Transverse colon (tissue), 4 donors: ENCODE data around the gene C12orf42. TPM values are rescaled to one million over a fixed set of nuclear protein-coding genes. Genes with fewer than 3 reads are reported as not detected.

Source experiments
- DNase-seq: peaks from one replicate; pipeline ENCODE4 v3.0.0-alpha.2; 2019
- H3K27ac ChIP-seq, 4 donors: fragments of 200-600 bp; sonication (generic); 2 replicates each; pipeline ENCODE4 v1.5.1; 2016 to 2018; ENCODE audit warnings: inconsistent platforms in 4 of 4
- H3K27me3 ChIP-seq: fragments of 200-600 bp; sonication (generic); 2 replicates; pipeline ENCODE4 v1.5.1; 2017; ENCODE audit warnings: inconsistent platforms
- H3K36me3 ChIP-seq, 4 donors: fragments of 200-600 bp; sonication (generic); 2 replicates each; pipeline ENCODE4 v1.5.1; 2017 to 2019; ENCODE audit warnings: inconsistent platforms in 4 of 4
- H3K4me1 ChIP-seq, 4 donors: fragments of 200-600 bp; sonication (generic); 2 replicates each; pipeline ENCODE4 v1.5.1; 2017 to 2020; ENCODE audit warnings: inconsistent platforms in 4 of 4
- H3K4me3 ChIP-seq, 4 donors: fragments of 200-600 bp; sonication (generic); 1 replicate in 1 of 4; 2 replicates in 3 of 4; pipeline versions ENCODE4 v1.5.1 to v1.6.1; 2017 to 2019; ENCODE audit warnings: inconsistent platforms in 4 of 4
- H3K9me3 ChIP-seq, 2 donors: fragments of 200-600 bp; sonication (generic); 2 replicates each; pipeline ENCODE4 v1.5.1; 2017 to 2019; ENCODE audit warnings: inconsistent platforms in 2 of 2
- EP300 ChIP-seq: sonication (generic); formaldehyde crosslinking; IDR thresholded peaks from one replicate; pipeline ENCODE4 v1.6.1; 2017; ENCODE audit warnings: antibody characterized with exemption, low read depth
- POLR2A ChIP-seq: fragments of 450-650 bp; IDR thresholded peaks from one replicate; pipeline ENCODE4 v1.6.1; 2016; ENCODE audit warnings: antibody characterized with exemption, mild to moderate bottlenecking, moderate library complexity
- POLR2AphosphoS5 ChIP-seq, 3 donors: sonication (generic); formaldehyde crosslinking; IDR thresholded peaks; one replicate each; pipeline ENCODE4 v1.6.1; 2016; ENCODE audit warnings: antibody characterized with exemption in 3 of 3
- WGBS, 2 donors: methylation state at CpG; one replicate each; pipeline ENCODE4 v1.1.5; 2018; ENCODE audit warnings: low coverage in 1 of 2; 5-methylcytosine and 5-hydroxymethylcytosine counted together
- in situ Hi-C, 4 donors: fragments of 200-750 bp; cut with MboI; loops; one replicate each; pipeline versions ENCODE4 v1.15.0 to v1.15.1; 2017; ENCODE audit warnings: low sequenced_read_pairs in 3 of 4, low pct_ligation_motif_present in 1 of 4, low pct_unique_long_range_greater_than_20kb in 1 of 4
- intact Hi-C: fragments of 100-400 bp; cut with DNase I; formaldehyde crosslinking; loops from one replicate; pipeline ENCODE4 v1.15.1; 2023; ENCODE audit warnings: low total_unique reads
- total RNA-seq, 4 donors: library from RNA; depleted of rRNA; stranded (reverse); fragments of >200 nt; gene quantifications; one replicate each; pipeline ENCODE4 v1.1.0, GENCODE V29; 2016
- TF ChIP-seq, protein P1 (sequence below), 5 experiments: fragments of 200-600 bp in 3 of 5; fragments of 450-650 bp in 2 of 5; sonication (generic) in 3 of 5; IDR thresholded peaks; 1 replicate in 2 of 5; 2 replicates in 3 of 5; pipeline ENCODE4 v1.5.1; 2016 to 2017; ENCODE audit warnings: antibody characterized with exemption in 5 of 5, inconsistent platforms in 3 of 5, mild to moderate bottlenecking in 2 of 5, moderate library complexity in 1 of 5

The C12orf42 gene
- total RNA-seq, 4 donors from 2014 or later: 0.79 to 43.4 TPM; not detected in 2

- H3K4me1 ChIP-seq: no peaks in the 10 kb centered on the region
- 53 to 69% methylated on average over 2 of the region's 2 CpGs for WGBS, 2 donors
- in situ Hi-C loops: no loop called here
- H3K27me3 ChIP-seq: no peaks in the 10 kb centered on the region
- no peaks in the 10 kb centered on the region for H3K36me3 ChIP-seq
- no peak for DNase-seq
- H3K9me3 ChIP-seq: peaks cover 0 to 3% of the 10 kb centered on the region in 2 donors
- H3K27ac ChIP-seq: no peak overlapping the region
- intact Hi-C loops: no loop called here
- no peak overlapping the region for H3K4me3 ChIP-seq
- TF ChIP-seq, protein P1, sequence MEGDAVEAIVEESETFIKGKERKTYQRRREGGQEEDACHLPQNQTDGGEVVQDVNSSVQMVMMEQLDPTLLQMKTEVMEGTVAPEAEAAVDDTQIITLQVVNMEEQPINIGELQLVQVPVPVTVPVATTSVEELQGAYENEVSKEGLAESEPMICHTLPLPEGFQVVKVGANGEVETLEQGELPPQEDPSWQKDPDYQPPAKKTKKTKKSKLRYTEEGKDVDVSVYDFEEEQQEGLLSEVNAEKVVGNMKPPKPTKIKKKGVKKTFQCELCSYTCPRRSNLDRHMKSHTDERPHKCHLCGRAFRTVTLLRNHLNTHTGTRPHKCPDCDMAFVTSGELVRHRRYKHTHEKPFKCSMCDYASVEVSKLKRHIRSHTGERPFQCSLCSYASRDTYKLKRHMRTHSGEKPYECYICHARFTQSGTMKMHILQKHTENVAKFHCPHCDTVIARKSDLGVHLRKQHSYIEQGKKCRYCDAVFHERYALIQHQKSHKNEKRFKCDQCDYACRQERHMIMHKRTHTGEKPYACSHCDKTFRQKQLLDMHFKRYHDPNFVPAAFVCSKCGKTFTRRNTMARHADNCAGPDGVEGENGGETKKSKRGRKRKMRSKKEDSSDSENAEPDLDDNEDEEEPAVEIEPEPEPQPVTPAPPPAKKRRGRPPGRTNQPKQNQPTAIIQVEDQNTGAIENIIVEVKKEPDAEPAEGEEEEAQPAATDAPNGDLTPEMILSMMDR (IDR thresholded peaks at IDR 0.05): no peak
- TF ChIP-seq POLR2A (no peak), POLR2AphosphoS5 (IDR thresholded peaks at IDR 0.05) (no peak), EP300 (no peak)
Measured at GRCh38 chr12:103423516-103423910, 72.3 kb downstream of the C12orf42 start.

GRCh38 chr12:103422746-103423515 is 72.8 kb downstream of the C12orf42 start:
- Histone ChIP-seq H3K4me3 (no peak overlapping the region), H3K27ac (no peak overlapping the region), H3K9me3 (peaks cover 0 to 3% of the 10 kb centered on the region in 2 donors), H3K27me3 (no peaks in the 10 kb centered on the region), H3K36me3 (no peaks in the 10 kb centered on the region), H3K4me1 (no peaks in the 10 kb centered on the region)
- TF ChIP-seq POLR2A: no peak
- TF ChIP-seq EP300: no peak
- TF ChIP-seq, protein P1 (IDR thresholded peaks at IDR 0.05): no peak
- TF ChIP-seq POLR2AphosphoS5 (IDR thresholded peaks at IDR 0.05): no peak
- 71 to 85% methylated on average over 2 to 4 of the region's 4 CpGs for whole genome bisulfite sequencing, 2 donors
- no peak for DNase-seq
- intact Hi-C loops (no loop called here), in situ Hi-C loops (no loop called here)

DNA sequence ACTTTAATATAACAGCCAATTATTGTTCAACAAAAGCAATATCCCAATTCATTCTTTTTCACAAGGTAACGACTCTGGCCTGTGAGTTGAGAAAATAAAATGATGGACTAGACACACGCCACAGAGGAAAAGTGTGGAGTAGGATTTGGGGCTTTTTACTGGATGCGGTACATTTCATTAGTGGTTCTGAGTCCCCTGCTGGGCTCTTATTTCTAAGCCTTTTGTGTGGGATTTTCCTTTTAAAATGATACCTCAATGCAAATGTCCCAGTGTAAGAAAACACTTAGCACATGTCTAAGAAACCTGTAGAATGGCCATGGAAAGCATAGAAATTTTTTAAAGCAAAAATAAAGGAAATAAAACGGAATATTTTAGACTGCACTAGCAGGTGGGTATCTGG is 73.4 kb downstream of the C12orf42 start:
- no peak for TF ChIP-seq POLR2A
- no peak for TF ChIP-seq EP300
- TF ChIP-seq, protein P1 (IDR thresholded peaks at IDR 0.05): no peak
- TF ChIP-seq POLR2AphosphoS5 (IDR thresholded peaks at IDR 0.05): no peak
- H3K27ac ChIP-seq: no peak overlapping the region
- intact Hi-C loops (no loop called here), in situ Hi-C loops (no loop called here)
- no peak for DNase-seq
- no peaks in the 10 kb centered on the region for H3K4me1 ChIP-seq
- H3K9me3 ChIP-seq: no peaks in the 10 kb centered on the region
- no peaks in the 10 kb centered on the region for H3K27me3 ChIP-seq
- 84 to 85% methylated on average over 4 of the region's 4 CpGs for WGBS, 2 donors
- no peaks in the 10 kb centered on the region for H3K36me3 ChIP-seq
- no peak overlapping the region for H3K4me3 ChIP-seq

GRCh38 chr12:103421402-103421801 is 74.4 kb downstream of the C12orf42 start:
- WGBS, 2 donors: 90 to 93% methylated on average over 1 of the region's 1 CpG
- no peak for DNase-seq
- no peak overlapping the region for H3K27ac ChIP-seq
- in situ Hi-C loops (no loop called here), intact Hi-C loops (no loop called here)
- TF ChIP-seq POLR2AphosphoS5 (IDR thresholded peaks at IDR 0.05): no peak
- no peak overlapping the region for H3K4me3 ChIP-seq
- no peaks in the 10 kb centered on the region for H3K27me3 ChIP-seq
- H3K36me3 ChIP-seq: no peaks in the 10 kb centered on the region
- no peaks in the 10 kb centered on the region for H3K4me1 ChIP-seq
- H3K9me3 ChIP-seq: no peaks in the 10 kb centered on the region
